Caco-2 (cell line): ENCODE data around the gene MAPK11. TPM values are rescaled to one million over a fixed set of nuclear protein-coding genes. Genes with fewer than 3 reads are reported as not detected.

Experiments
- BruUV-seq: library from RNA; stranded (reverse); fragments of 400-500 nt; replicated peaks from 2 replicates; lab custom pipeline; 2021; lab: Mats Ljungman, UMichigan
- CTCF ChIA-PET: fragments of 300-600 bp; sonication (Branson Sonifier 250); formaldehyde crosslinking; loops from one replicate; lab custom pipeline; 2022; ENCODE audit warnings: antibody characterized with exemption; lab: Charles Lee
- POLR2A ChIA-PET: fragments of 300-600 bp; sonication (Branson Sonifier 250); formaldehyde crosslinking; loops from one replicate; lab custom pipeline; 2022; ENCODE audit warnings: antibody characterized with exemption; lab: Charles Lee
- DNase-seq, 2 experiments: peaks; one replicate each; pipeline versions ENCODE4 v3.0.0 to v3.0.0-alpha.2; 2020 to 2022
- H3K27me3 ChIP-seq: replicated peaks from 2 replicates; pipeline ENCODE4 v1.6.0; 2011; ENCODE audit warnings: low read length; ENCODE audit not compliant: control insufficient read depth, insufficient read depth
- H3K36me3 ChIP-seq: 2 replicates; pipeline ENCODE4 v1.5.1; 2011; ENCODE audit warnings: low read length; ENCODE audit not compliant: control insufficient read depth, insufficient read depth
- H3K4me1 ChIP-seq: fragments of 250-450 bp; sonication (Bioruptor Pico); 2 replicates; pipeline ENCODE4 v1.5.1; 2020; ENCODE audit warnings: mild to moderate bottlenecking
- H3K4me3 ChIP-seq: 2 replicates; pipeline ENCODE4 v1.5.1; 2011; ENCODE audit warnings: low read depth, mild to moderate bottlenecking, control low read depth, low read length
- H3K9me3 ChIP-seq: fragments of 250-450 bp; sonication (Bioruptor Pico); 2 replicates; pipeline ENCODE4 v1.5.1; 2020; ENCODE audit warnings: mild to moderate bottlenecking, moderate library complexity
- H3K27ac Mint-ChIP-seq: one replicate; pipeline ENCODE4 v1.8.0; 2022; ENCODE audit warnings: mixed read lengths; ENCODE audit not compliant: unreplicated experiment
- H3K27me3 Mint-ChIP-seq: one replicate; pipeline ENCODE4 v1.8.0; 2022; ENCODE audit warnings: mixed read lengths; ENCODE audit not compliant: insufficient read depth, unreplicated experiment
- H3K36me3 Mint-ChIP-seq: one replicate; pipeline ENCODE4 v1.8.0; 2022; ENCODE audit warnings: mild to moderate bottlenecking, mixed read lengths; ENCODE audit not compliant: insufficient read depth, unreplicated experiment
- H3K4me1 Mint-ChIP-seq: one replicate; pipeline ENCODE4 v1.8.0; 2022; ENCODE audit warnings: low read depth, mixed read lengths; ENCODE audit not compliant: unreplicated experiment
- H3K4me3 Mint-ChIP-seq: one replicate; pipeline ENCODE4 v1.8.0; 2022; ENCODE audit warnings: mild to moderate bottlenecking, moderate library complexity, mixed read lengths; ENCODE audit not compliant: unreplicated experiment
- H3K9me3 Mint-ChIP-seq: one replicate; pipeline ENCODE4 v1.8.0; 2022; ENCODE audit warnings: mixed read lengths; ENCODE audit not compliant: unreplicated experiment
- intact Hi-C: fragments of 100-400 bp; cut with micrococcal nuclease; formaldehyde crosslinking; loops from one replicate; pipeline ENCODE4 v1.10.0; 2022; ENCODE audit not compliant: unreplicated experiment
- total RNA-seq: library from RNA; stranded (reverse); gene quantifications from 2 replicates; pipeline ENCODE4 v1.2.3, GENCODE V29; 2022
- TF ChIP-seq, protein P1 (sequence below), 2 experiments: fragments of 200-600 bp in 1 of 2; IDR thresholded peaks; 1 replicate in 1 of 2; 2 replicates in 1 of 2; pipeline versions ENCODE4 v1.5.1 to v1.8.0; 2011 to 2022; ENCODE audit warnings: antibody characterized with exemption in 1 of 2, control low read depth in 1 of 2, inconsistent platforms in 1 of 2, low read depth in 1 of 2, low read length in 1 of 2, mild to moderate bottlenecking in 1 of 2, moderate library complexity in 1 of 2; ENCODE audit not compliant: insufficient read depth in 1 of 2, severe bottlenecking in 1 of 2, unreplicated experiment in 1 of 2

Gene MAPK11
- total RNA-seq, 1 experiment from 2014 or later, result 1.3 TPM

DNA sequence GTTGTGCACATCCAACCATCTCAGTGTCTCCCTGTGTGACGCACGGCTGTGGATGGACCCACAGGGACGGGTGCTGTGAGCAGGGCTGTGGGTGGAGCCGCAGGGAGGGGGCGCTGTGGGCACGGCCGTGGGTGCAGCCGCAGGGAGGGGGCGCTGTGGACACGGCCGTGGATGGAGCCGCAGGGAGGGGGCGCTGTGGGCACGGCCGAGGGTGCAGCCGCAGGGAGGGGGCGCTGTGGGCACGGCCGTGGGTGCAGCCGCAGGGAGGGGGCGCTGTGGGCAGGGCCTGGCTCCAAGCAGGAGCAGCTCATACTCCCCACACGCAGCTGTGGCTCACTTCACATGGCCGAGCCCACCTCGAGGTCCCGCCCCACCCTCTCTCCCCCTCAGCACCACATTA lies 6.0 kb upstream of the MAPK11 start:
- no TSS peak for BruUV-seq
- H3K36me3 Mint-ChIP-seq, result peaks cover 69% of the 10 kb centered on the region
- no peaks in the 10 kb centered on the region for H3K9me3 Mint-ChIP-seq
- H3K4me1 Mint-ChIP-seq, result no peaks in the 10 kb centered on the region
- TF ChIP-seq, protein P1, sequence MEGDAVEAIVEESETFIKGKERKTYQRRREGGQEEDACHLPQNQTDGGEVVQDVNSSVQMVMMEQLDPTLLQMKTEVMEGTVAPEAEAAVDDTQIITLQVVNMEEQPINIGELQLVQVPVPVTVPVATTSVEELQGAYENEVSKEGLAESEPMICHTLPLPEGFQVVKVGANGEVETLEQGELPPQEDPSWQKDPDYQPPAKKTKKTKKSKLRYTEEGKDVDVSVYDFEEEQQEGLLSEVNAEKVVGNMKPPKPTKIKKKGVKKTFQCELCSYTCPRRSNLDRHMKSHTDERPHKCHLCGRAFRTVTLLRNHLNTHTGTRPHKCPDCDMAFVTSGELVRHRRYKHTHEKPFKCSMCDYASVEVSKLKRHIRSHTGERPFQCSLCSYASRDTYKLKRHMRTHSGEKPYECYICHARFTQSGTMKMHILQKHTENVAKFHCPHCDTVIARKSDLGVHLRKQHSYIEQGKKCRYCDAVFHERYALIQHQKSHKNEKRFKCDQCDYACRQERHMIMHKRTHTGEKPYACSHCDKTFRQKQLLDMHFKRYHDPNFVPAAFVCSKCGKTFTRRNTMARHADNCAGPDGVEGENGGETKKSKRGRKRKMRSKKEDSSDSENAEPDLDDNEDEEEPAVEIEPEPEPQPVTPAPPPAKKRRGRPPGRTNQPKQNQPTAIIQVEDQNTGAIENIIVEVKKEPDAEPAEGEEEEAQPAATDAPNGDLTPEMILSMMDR (IDR thresholded peaks at IDR 0.05; ENCODE audit: insufficient read depth in 1 of 2, low read depth in 1 of 2, low read length in 1 of 2, severe bottlenecking in 1 of 2, unreplicated experiment in 1 of 2), result peak; percentile 63 to 64
- H3K27ac Mint-ChIP-seq, result no peak overlapping the region
- ChIA-PET CTCF (interaction anchor here (0.5 to 1.7 kb wide), 5 partner anchors 18 to 79 kb away, joined by 3 to 13 read pairs (median 4); no protein-coding TSS in a partner anchor), POLR2A (no interaction called here)
- H3K27me3 ChIP-seq, result no peaks in the 10 kb centered on the region
- peak in 1 of 2 experiments; percentile 72 for DNase-seq
- no peaks in the 10 kb centered on the region for H3K9me3 ChIP-seq
- H3K27me3 Mint-ChIP-seq, result no peaks in the 10 kb centered on the region
- H3K4me3 Mint-ChIP-seq, result no peak overlapping the region
- peaks cover 10% of the 10 kb centered on the region for H3K36me3 ChIP-seq
- intact Hi-C loops, result no loop called here
- no peak overlapping the region for H3K4me3 ChIP-seq
- H3K4me1 ChIP-seq, result peaks cover 5% of the 10 kb centered on the region

DNA sequence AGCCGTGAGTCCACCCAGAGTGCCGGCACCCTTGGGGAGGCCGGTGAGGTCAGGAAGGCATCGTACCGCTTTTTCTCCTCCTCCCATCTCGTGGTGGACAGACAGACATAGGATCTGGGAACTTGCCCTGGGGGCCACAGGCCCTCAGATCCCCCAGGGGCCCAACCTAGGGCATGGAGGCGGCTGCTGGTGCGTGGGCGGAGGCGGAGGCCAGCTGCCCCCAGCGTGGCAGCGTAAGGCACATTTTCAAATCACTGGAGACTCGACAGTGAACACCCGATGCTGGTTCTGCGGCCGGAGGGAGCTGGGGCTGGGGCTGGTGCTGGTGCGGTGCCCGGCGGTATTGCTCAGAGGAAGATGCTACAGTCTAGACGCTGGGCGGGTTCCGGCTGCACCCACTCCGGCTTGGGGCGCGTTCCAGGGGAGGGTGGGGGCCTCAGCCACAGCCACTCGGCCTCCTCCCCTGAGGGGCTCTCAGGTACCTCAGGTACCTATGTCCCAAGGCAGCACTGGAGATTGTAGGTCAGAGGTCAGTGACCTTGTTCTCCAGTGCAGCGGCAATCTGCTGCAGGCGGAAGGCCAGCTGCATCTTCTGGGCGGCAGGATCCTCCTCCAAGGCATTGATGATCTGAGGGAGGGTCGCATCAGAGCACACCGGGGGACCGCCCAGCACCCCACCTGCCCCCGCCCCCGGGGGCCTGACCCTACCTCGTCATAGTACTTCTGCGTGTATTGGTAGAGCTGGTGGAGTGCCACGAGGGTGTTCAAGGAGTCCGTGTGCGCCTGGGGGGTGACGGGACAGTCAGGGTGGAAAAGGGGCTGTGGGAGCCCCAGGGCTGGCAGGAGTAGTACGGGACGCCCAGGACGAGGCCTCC lies 5.2 kb upstream of the MAPK11 start:
- TSS peak; percentile 87 for BruUV-seq
- DNase-seq, result no peak
- Histone ChIP-seq H3K36me3 (peaks cover 10% of the 10 kb centered on the region), H3K9me3 (no peaks in the 10 kb centered on the region), H3K4me3 (no peak overlapping the region), H3K27me3 (no peaks in the 10 kb centered on the region), H3K4me1 (peaks cover 12% of the 10 kb centered on the region)
- Mint-ChIP-seq H3K27ac (no peak overlapping the region), H3K9me3 (no peaks in the 10 kb centered on the region), H3K27me3 (no peaks in the 10 kb centered on the region), H3K4me3 (no peak overlapping the region), H3K4me1 (no peaks in the 10 kb centered on the region), H3K36me3 (peaks cover 75% of the 10 kb centered on the region)
- TF ChIP-seq, protein P1 (IDR thresholded peaks at IDR 0.05; ENCODE audit: insufficient read depth in 1 of 2, low read depth in 1 of 2, low read length in 1 of 2, severe bottlenecking in 1 of 2, unreplicated experiment in 1 of 2), result no peak
- intact Hi-C loops, result no loop called here
- ChIA-PET POLR2A (no interaction called here), CTCF (interaction anchor here (1.0 to 1.7 kb wide), 3 partner anchors 18 to 67 kb away, joined by 3 to 13 read pairs (median 4); no protein-coding TSS in a partner anchor)

DNA sequence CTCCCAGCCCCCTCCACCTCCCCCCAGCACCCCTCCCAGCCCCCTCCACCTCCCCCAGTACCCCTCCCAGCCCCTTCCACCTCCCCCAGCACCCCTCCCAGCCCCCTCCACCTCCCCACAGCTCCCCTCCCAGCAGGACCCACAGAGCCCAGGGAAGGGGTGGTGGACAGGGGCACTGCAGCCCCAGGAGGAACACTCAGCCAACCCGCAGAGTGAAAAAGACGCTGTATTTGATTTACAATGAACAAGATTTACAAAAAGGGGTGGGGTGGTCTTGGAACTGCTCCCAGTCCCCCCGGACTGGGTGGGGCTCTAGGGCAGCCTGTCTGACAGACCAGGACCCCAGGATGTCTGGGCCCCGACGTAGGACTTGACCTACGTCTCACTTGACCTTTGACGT lies 4.6 kb upstream of the MAPK11 start:
- H3K4me3 Mint-ChIP-seq, result no peak overlapping the region
- BruUV-seq, result no TSS peak
- H3K36me3 ChIP-seq, result peaks cover 8% of the 10 kb centered on the region
- H3K27me3 Mint-ChIP-seq, result no peaks in the 10 kb centered on the region
- no peaks in the 10 kb centered on the region for H3K27me3 ChIP-seq
- no peak overlapping the region for H3K4me3 ChIP-seq
- intact Hi-C loops, result loop anchor here (5.0 kb wide), 2 partner anchors 53 to 68 kb away; partner anchors contain the start of genes DENND6B and PPP6R2
- H3K4me1 Mint-ChIP-seq, result no peaks in the 10 kb centered on the region
- no peak overlapping the region for H3K27ac Mint-ChIP-seq
- no peaks in the 10 kb centered on the region for H3K9me3 Mint-ChIP-seq
- no peak for DNase-seq
- ChIA-PET POLR2A (no interaction called here), CTCF (no interaction called here)
- peaks cover 13% of the 10 kb centered on the region for H3K4me1 ChIP-seq
- H3K9me3 ChIP-seq, result no peaks in the 10 kb centered on the region
- peaks cover 74% of the 10 kb centered on the region for H3K36me3 Mint-ChIP-seq
- TF ChIP-seq, protein P1 (IDR thresholded peaks at IDR 0.05; ENCODE audit: insufficient read depth in 1 of 2, low read depth in 1 of 2, low read length in 1 of 2, severe bottlenecking in 1 of 2, unreplicated experiment in 1 of 2), result no peak
